H1 (cell line): ENCODE measurements around the gene VSTM4. TPM values are rescaled to one million over a fixed set of nuclear protein-coding genes. Genes with fewer than 3 reads are reported as not detected.

Source experiments
- CTCF ChIA-PET: fragments of 300-600 bp; sonication (Branson Sonifier 250); formaldehyde crosslinking; loops from one replicate; lab custom pipeline; 2021; ENCODE audit not compliant: partially characterized antibody; lab: Charles Lee
- POLR2A ChIA-PET: fragments of 300-600 bp; sonication (Branson Sonifier 250); formaldehyde crosslinking; loops from one replicate; lab custom pipeline; 2021; ENCODE audit warnings: inconsistent platforms; ENCODE audit not compliant: partially characterized antibody; lab: Charles Lee
- DNase-seq, 2 experiments: peaks; one replicate each; pipeline versions ENCODE4 v3.0.0 to v3.0.0-alpha.2; 2010 to 2022; ENCODE audit warnings: low spot score in 2 of 2, low read depth in 1 of 2, mixed read lengths in 1 of 2
- FAIRE-seq: peaks from 2 replicates; lab custom pipeline; 2011; peaks lifted over from hg19 to GRCh38; lab: Jason Lieb, UNC
- H2AFZ ChIP-seq: 2 replicates; pipeline ENCODE4 v1.8.1; 2012; ENCODE audit warnings: low read length, inconsistent platforms
- H2AK5ac ChIP-seq: 2 replicates; pipeline ENCODE4 v1.6.1; 2013; ENCODE audit warnings: low read depth, low read length
- H2BK120ac ChIP-seq: replicated peaks from 2 replicates; pipeline ENCODE3; 2013; ENCODE audit warnings: low read depth, low read length, inconsistent platforms
- H2BK12ac ChIP-seq: 2 replicates; pipeline ENCODE4 v1.6.1; 2013; ENCODE audit warnings: low read depth, low read length
- H2BK15ac ChIP-seq: 2 replicates; pipeline ENCODE4 v1.6.1; 2013; ENCODE audit warnings: low read length
- H2BK20ac ChIP-seq: 2 replicates; pipeline ENCODE4 v1.6.1; 2013; ENCODE audit warnings: low read length
- H2BK5ac ChIP-seq: 2 replicates; pipeline ENCODE4 v1.6.1; 2013; ENCODE audit warnings: low read depth, low read length
- H3K14ac ChIP-seq: 2 replicates; pipeline ENCODE4 v1.6.1; 2013; ENCODE audit warnings: inconsistent platforms; ENCODE audit not compliant: insufficient read length
- H3K18ac ChIP-seq: 2 replicates; pipeline ENCODE4 v1.6.1; 2013; ENCODE audit warnings: low read length; ENCODE audit errors: extremely low read depth
- H3K23ac ChIP-seq: 2 replicates; pipeline ENCODE4 v1.6.1; 2013; ENCODE audit warnings: inconsistent platforms; ENCODE audit not compliant: insufficient read length
- H3K23me2 ChIP-seq: 2 replicates; pipeline ENCODE4 v1.6.1; 2013; ENCODE audit warnings: low read depth, low read length
- H3K27ac ChIP-seq: 2 replicates; pipeline ENCODE4 v1.6.1; 2011; ENCODE audit warnings: low read depth, low read length, inconsistent platforms
- H3K27me3 ChIP-seq, 4 experiments: replicated peaks in 1 of 4; 1 replicate in 1 of 4; 2 replicates in 3 of 4; pipeline versions ENCODE4 v1.6.1 to v1.8.1; 2011 to 2013; ENCODE audit warnings: low read length in 3 of 4, mild to moderate bottlenecking in 3 of 4, inconsistent platforms in 2 of 4, mixed read lengths in 2 of 4, moderate library complexity in 1 of 4; ENCODE audit not compliant: control insufficient read depth in 3 of 4, insufficient read depth in 3 of 4; ENCODE audit errors: extremely low read depth in 1 of 4
- H3K36me3 ChIP-seq, 4 experiments: 2 replicates each; pipeline versions ENCODE4 v1.6.1 to v1.8.1; 2011 to 2013; ENCODE audit warnings: mild to moderate bottlenecking in 4 of 4, low read length in 3 of 4, moderate library complexity in 2 of 4, control low read depth in 1 of 4, inconsistent platforms in 1 of 4; ENCODE audit not compliant: insufficient read depth in 4 of 4, control insufficient read depth in 2 of 4
- H3K4ac ChIP-seq: replicated peaks from 2 replicates; pipeline ENCODE3; 2013; ENCODE audit warnings: low read length, low read depth, mixed read lengths, inconsistent platforms; ENCODE audit not compliant: insufficient read length
- H3K4me1 ChIP-seq, 4 experiments: replicated peaks in 1 of 4; 1 replicate in 1 of 4; 2 replicates in 3 of 4; pipeline versions ENCODE4 v1.6.1 to v1.8.1; 2011 to 2013; ENCODE audit warnings: low read length in 3 of 4, inconsistent platforms in 2 of 4, mixed read lengths in 1 of 4; ENCODE audit not compliant: insufficient read depth in 4 of 4, control insufficient read depth in 3 of 4
- H3K4me2 ChIP-seq, 2 experiments: 2 replicates each; pipeline versions ENCODE4 v1.6.1 to v1.8.1; 2011 to 2013; ENCODE audit warnings: low read depth in 2 of 2, low read length in 2 of 2, control low read depth in 1 of 2, inconsistent platforms in 1 of 2, mild to moderate bottlenecking in 1 of 2; ENCODE audit not compliant: insufficient read depth in 1 of 2
- H3K4me3 ChIP-seq, 4 experiments: fragments of 200-600, 300-600 bp in 1 of 4; sonication (generic), shearing (Covaris generic), sonication (Bioruptor Twin) in 1 of 4; 2 replicates each; pipeline versions ENCODE4 v1.5.1 to v1.8.1; 2011 to 2016; ENCODE audit warnings: low read length in 4 of 4, low read depth in 3 of 4, control low read depth in 2 of 4, inconsistent platforms in 2 of 4, mild to moderate bottlenecking in 2 of 4, mixed read lengths in 1 of 4, moderate library complexity in 1 of 4; ENCODE audit not compliant: insufficient read depth in 2 of 4; ENCODE audit errors: extremely low read depth in 1 of 4
- H3K56ac ChIP-seq: replicated peaks from 2 replicates; pipeline ENCODE3; 2013; ENCODE audit warnings: low read depth, mild to moderate bottlenecking, mixed read lengths, low read length, inconsistent platforms; ENCODE audit not compliant: insufficient read length
- H3K79me1 ChIP-seq: 2 replicates; pipeline ENCODE4 v1.6.1; 2013; ENCODE audit warnings: low read depth, low read length, control low read depth
- H3K79me2 ChIP-seq, 2 experiments: 2 replicates each; pipeline versions ENCODE4 v1.6.1 to v1.8.1; 2012 to 2013; ENCODE audit warnings: low read length in 2 of 2, mild to moderate bottlenecking in 2 of 2, inconsistent platforms in 1 of 2; ENCODE audit not compliant: insufficient read depth in 2 of 2, control insufficient read depth in 1 of 2
- H3K9ac ChIP-seq, 4 experiments: replicated peaks in 1 of 4; 1 replicate in 1 of 4; 2 replicates in 3 of 4; pipeline versions ENCODE4 v1.6.1 to v1.8.1; 2011 to 2013; ENCODE audit warnings: low read depth in 3 of 4, low read length in 3 of 4, control low read depth in 2 of 4, mild to moderate bottlenecking in 2 of 4, moderate library complexity in 2 of 4, inconsistent platforms in 1 of 4; ENCODE audit errors: extremely low read depth in 1 of 4
- H3K9me3 ChIP-seq, 2 experiments: 2 replicates each; pipeline versions ENCODE4 v1.6.1 to v1.8.1; 2012 to 2013; ENCODE audit warnings: mild to moderate bottlenecking in 2 of 2, moderate library complexity in 2 of 2, control low read depth in 1 of 2, inconsistent platforms in 1 of 2, low read depth in 1 of 2, low read length in 1 of 2, mixed read lengths in 1 of 2; ENCODE audit not compliant: insufficient read depth in 2 of 2
- H4K20me1 ChIP-seq, 2 experiments: replicated peaks in 1 of 2; 2 replicates each; pipeline versions ENCODE3 to v1.8.1; 2011 to 2013; ENCODE audit warnings: inconsistent platforms in 2 of 2, low read length in 2 of 2, mild to moderate bottlenecking in 1 of 2; ENCODE audit not compliant: insufficient read depth in 2 of 2, control insufficient read depth in 1 of 2
- H4K5ac ChIP-seq: 2 replicates; pipeline ENCODE4 v1.6.1; 2013; ENCODE audit warnings: low read length, low read depth, mixed read lengths, inconsistent platforms; ENCODE audit not compliant: insufficient read length
- H4K8ac ChIP-seq: 2 replicates; pipeline ENCODE4 v1.8.0; 2013; ENCODE audit warnings: mild to moderate bottlenecking, moderate library complexity, low read length, inconsistent platforms; ENCODE audit not compliant: insufficient read depth; ENCODE audit errors: extremely low read depth
- H4K91ac ChIP-seq: replicated peaks from 2 replicates; pipeline ENCODE3; 2013; ENCODE audit warnings: low read length, mixed read lengths, inconsistent platforms; ENCODE audit not compliant: insufficient read length
- BACH1 ChIP-seq: IDR thresholded peaks from 2 replicates; pipeline ENCODE4 v1.6.1; 2012; ENCODE audit warnings: low read length, improper control_type of control experiment
- CBX8 ChIP-seq: fragments of 300-800, 300-1000 bp; sonication (generic); IDR thresholded peaks from 2 replicates; pipeline ENCODE4 v1.7.1; 2016; ENCODE audit warnings: low read depth, low read length, borderline replicate concordance
- HDAC6 ChIP-seq: IDR thresholded peaks from one replicate; pipeline ENCODE4 v1.7.1; 2012; ENCODE audit warnings: low read depth, mild to moderate bottlenecking, inconsistent platforms, low read length, moderate library complexity
- MAFK ChIP-seq: IDR thresholded peaks from 2 replicates; pipeline ENCODE4 v1.6.1; 2012; ENCODE audit warnings: low read depth, mild to moderate bottlenecking, improper control_type of control experiment, low read length
- RXRA ChIP-seq: IDR thresholded peaks from 2 replicates; pipeline ENCODE4 v1.6.1; 2011; ENCODE audit warnings: low read depth, mild to moderate bottlenecking, low read length, moderate library complexity; ENCODE audit not compliant: insufficient read depth
- SP4 ChIP-seq: IDR thresholded peaks from 2 replicates; pipeline ENCODE4 v1.6.1; 2012; ENCODE audit warnings: low read length, inconsistent platforms
- WGBS, 2 experiments: shearing (Covaris generic) in 1 of 2; methylation state at CpG; one replicate each; pipeline versions ENCODE4 v1.1.6 to v1.1.7; 2013 to 2015; ENCODE audit warnings: low lambda C conversion rate in 2 of 2, mixed read lengths in 2 of 2, inconsistent platforms in 1 of 2, low coverage in 1 of 2, missing lambda C conversion rate in 1 of 2; ENCODE audit not compliant: insufficient replicate concordance in 2 of 2, insufficient coverage in 1 of 2, insufficient read length in 1 of 2; ENCODE audit errors: extremely low coverage in 1 of 2, missing lambda C conversion rate in 1 of 2; 5-methylcytosine and 5-hydroxymethylcytosine counted together
- polyA plus RNA-seq, 7 experiments: library from polyadenylated mRNA; depleted of rRNA in 3 of 7; stranded (reverse) in 5 of 7; unstranded in 2 of 7; fragments of >200 nt in 5 of 7; fragments of 200-250 nt in 2 of 7; gene quantifications; 1 replicate in 5 of 7; 2 replicates in 1 of 7; 4 replicates in 1 of 7; pipeline versions ENCODE4 v1.2.1 to v1.2.3, GENCODE V29; 2011 to 2013; ENCODE audit warnings: missing spikeins in 2 of 7, mixed read lengths in 2 of 7
- total RNA-seq: library from RNA; stranded (reverse); fragmentation: NEBNext Ultra II Directional; extraction: Animal tissue kit (Norgen Biotek cat#: 25700); gene quantifications from 2 replicates; pipeline ENCODE4 v1.2.1, GENCODE V29; 2021

Gene VSTM4
- total and polyA plus RNA-seq, 2 of the 8 experiments (the other 6 are each of a cell fraction or from before 2014, with no cell fraction given), result 0.48 to 0.73 TPM

GRCh38 chr10:49068672-49069217, 46.6 kb downstream of the VSTM4 start:
- H3K79me2 ChIP-seq, result no peaks in the 10 kb centered on the region
- no peak overlapping the region for H4K5ac ChIP-seq
- no peak overlapping the region for H2BK20ac ChIP-seq
- CTCF ChIA-PET, result no interaction called here
- TF ChIP-seq RXRA (no peak), MAFK (no peak), CBX8 (no peak), BACH1 (no peak), HDAC6 (no peak), SP4 (no peak)
- H3K9me3 ChIP-seq, result no peaks in the 10 kb centered on the region; a peak in 1 of 4 replicates
- no peaks in the 10 kb centered on the region for H3K27me3 ChIP-seq
- no peak overlapping the region for H3K27ac ChIP-seq
- no peak overlapping the region for H3K18ac ChIP-seq
- H2BK12ac ChIP-seq, result no peak overlapping the region
- H3K4me1 ChIP-seq, result no peaks in the 10 kb centered on the region
- H2BK5ac ChIP-seq, result no peak overlapping the region
- no peaks in the 10 kb centered on the region for H3K23me2 ChIP-seq
- H2BK15ac ChIP-seq, result no peak overlapping the region
- H3K4me2 ChIP-seq, result no peak overlapping the region
- no peak overlapping the region for H4K91ac ChIP-seq
- no peak overlapping the region for H3K9ac ChIP-seq
- no peaks in the 10 kb centered on the region for H3K36me3 ChIP-seq
- no peak for DNase-seq
- no peak overlapping the region for H2AFZ ChIP-seq
- no peak overlapping the region for H3K4ac ChIP-seq
- 91% methylated on average over 6 of the region's 6 CpGs; no CpG with 5 or more reads in 1 of the 2 experiments for WGBS, 2 experiments
- no peaks in the 10 kb centered on the region for H4K20me1 ChIP-seq
- H4K8ac ChIP-seq, result no peak overlapping the region
- no peak overlapping the region for H3K14ac ChIP-seq
- H3K79me1 ChIP-seq, result no peaks in the 10 kb centered on the region
- H3K4me3 ChIP-seq, result no peak overlapping the region
- H2BK120ac ChIP-seq, result no peak overlapping the region
- no peak overlapping the region for H3K56ac ChIP-seq
- POLR2A ChIA-PET, result no interaction called here
- no peak for FAIRE-seq
- H2AK5ac ChIP-seq, result no peak overlapping the region
- no peak overlapping the region for H3K23ac ChIP-seq
